Activated CD4-positive, alpha-beta T cell treated with anti-CD3 and anti-CD28 coated beads for 48 hours (primary cell): ENCODE results near the gene KCNT1.
"Not testable (repeated sequence)": the region's sequence is repeated elsewhere in the genome, so short reads cannot be mapped to it uniquely, and the experiment has no call there.

ENCODE experiments used
- DNase-seq: peaks from one replicate; pipeline ENCODE4 v3.0.0-alpha.2; 2020

Gene KCNT1

DNA sequence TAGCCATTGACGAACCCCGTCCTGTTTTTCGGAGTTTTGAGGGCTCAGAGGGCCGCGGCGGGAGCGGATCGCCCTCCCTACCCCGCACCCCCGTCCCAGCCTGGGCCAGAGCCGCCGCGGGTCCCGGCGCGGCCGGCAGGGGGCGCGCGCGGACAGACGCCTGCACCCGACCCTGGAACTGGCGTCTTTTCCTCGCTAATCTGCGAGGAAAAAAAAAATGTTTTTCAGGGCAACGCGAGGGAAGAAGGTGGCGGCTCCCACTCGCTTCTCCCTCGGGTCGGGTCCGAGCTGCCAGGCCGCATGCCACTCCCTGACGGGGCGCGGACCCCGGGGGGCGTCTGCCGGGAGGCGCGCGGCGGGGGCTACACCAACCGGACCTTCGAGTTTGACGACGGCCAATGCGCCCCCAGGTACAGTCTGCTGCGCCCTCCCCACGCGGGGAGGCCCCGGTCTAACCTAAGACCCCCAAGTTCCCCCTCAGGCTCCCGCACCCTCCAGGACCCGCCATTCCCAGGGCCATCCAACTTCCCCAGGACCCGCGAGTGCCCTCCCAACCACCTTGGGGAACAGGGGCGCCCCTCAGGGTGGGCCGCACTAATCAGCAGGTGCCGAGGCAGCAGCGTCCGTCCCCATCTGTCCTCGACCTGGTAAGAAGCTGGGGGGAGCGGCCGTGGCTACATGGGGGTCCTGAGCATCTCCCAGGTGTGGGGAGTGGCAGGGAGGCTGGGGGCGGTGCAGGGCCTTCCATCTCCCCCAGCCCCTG is at the start of gene KCNT1:
Gene KCNT1, plus strand, starts transcription at position 227 of the 763 bp plus-strand sequence. Its CDS starts 74 bp downstream, at position 301.
- DNase-seq, result peak; percentile 72

DNA sequence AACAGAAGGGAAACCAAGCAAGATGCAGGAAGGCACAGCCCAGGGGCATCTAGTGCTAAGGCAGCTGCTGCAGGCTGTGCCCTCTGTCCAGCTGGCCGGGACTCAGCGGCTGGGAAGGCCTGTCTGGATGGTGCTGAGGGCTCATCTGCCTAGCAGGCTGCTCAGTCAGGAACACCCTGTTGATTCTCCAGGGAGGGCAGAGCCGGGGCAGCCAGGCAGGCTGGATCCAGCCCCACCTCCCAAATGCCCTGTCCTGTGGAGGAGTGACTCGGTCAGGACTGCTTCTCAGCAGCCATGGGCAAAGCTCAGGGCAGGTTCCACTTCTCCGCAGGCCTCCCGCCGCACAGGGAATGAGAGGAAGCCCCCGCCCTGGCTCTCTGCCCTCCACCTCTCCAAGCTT is 46.7 kb upstream of the KCNT1 start:
- DNase-seq, result no peak

DNA sequence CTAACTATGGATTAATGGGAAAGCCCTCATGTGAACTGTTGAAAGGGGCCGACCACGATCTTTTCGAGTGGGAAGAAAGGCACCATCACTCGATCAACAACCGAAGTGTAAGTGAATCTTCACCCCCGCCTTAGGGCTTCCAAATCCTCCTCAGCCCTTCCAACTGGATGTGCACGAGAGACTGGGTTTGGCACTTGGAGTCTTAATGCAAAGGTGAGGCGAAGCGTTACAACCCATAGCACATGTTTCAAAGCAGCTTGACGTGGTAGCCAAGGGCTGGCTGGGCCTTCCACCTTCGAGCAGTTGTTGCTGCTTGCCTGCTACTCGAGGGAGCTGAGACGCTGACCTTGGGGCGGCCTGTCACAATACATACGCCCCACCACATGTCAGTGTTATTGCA is 44.6 kb upstream of the KCNT1 start:
- no peak for DNase-seq

DNA sequence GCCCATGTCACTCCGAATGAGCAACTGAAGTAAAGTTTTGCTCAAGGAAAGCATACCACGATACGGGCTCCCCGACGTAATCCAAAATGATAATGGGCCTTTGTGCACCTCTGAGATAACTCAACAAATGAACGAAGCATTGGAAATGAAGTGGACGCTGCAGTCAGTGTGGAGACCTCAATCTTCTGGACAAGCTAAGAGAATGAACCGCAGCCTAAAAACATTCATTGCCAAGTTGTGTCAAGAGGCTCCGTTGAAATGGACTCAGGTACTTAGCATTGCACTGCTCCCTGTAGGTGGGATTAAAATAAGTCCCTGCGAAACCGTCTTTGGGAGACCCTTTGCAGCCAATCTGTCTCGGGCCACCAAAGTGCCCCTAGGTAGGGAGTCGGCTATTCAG is 42.7 kb upstream of the KCNT1 start:
- no peak for DNase-seq

- no peak for DNase-seq
Observed at GRCh38 chr9:135660407-135660806, 41.6 kb upstream of the KCNT1 start.

- DNase-seq, result no peak
Observed at GRCh38 chr9:135661816-135662560, 40.0 kb upstream of the KCNT1 start.

- no peak for DNase-seq
Observed at GRCh38 chr9:135662758-135663450, 39.1 kb upstream of the KCNT1 start, which contains the start of gene LCN9. TSS of gene LCN9 (plus strand) at chr9:135663309. CDS start at chr9:135663322, 13 bp downstream.

GRCh38 chr9:135663451-135663770 is 38.6 kb upstream of the KCNT1 start:
- DNase-seq, result no peak

DNA sequence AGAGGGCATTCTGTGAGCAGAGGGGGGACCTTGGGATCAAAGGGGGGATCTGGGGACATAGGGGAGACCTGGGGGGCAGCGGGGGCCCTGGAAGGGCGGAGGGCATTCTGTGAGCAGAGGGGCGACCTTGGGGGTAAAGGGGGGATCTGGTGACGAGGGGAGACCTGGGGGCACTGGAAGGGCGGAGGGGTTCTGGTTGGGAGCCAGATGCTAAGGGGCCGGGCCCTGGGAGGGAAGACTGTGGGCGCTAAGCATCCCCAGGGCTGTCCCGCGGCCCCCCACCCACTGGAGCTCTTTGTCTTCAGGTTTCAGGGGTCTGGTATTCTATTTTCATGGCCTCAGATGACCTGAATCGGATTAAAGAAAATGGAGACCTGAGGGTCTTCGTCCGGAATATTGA is 38.1 kb upstream of the KCNT1 start:
- DNase-seq, result no peak

- DNase-seq, result no peak
Observed at GRCh38 chr9:135664266-135664665, 37.7 kb upstream of the KCNT1 start.

- no peak for DNase-seq
Observed at GRCh38 chr9:135664801-135665794, 36.9 kb upstream of the KCNT1 start.

DNA sequence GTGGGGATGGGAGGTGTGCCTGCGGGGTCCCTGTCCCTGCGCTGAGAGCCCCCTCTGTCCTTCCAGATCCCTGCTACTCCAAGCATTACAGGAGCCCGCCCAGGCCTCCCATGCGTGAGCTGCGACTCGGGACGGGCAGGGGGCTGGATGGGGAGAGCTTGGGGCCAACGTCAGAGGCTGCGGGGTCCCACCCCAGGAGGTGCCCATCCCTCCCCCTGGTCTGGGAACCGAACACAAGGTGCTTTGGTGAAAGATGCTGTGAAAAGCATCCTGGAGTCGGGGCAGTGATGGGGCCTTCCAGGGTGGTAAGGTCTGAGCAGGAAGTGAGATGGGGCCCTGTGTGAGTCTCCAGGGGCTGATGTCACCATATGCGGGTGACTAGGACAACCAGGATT is 36.2 kb upstream of the KCNT1 start:
- DNase-seq, result no peak

- DNase-seq, result no peak
Observed at GRCh38 chr9:135666534-135667462, 35.2 kb upstream of the KCNT1 start.

GRCh38 chr9:135667463-135668001 is 34.5 kb upstream of the KCNT1 start:
- no peak for DNase-seq

DNA sequence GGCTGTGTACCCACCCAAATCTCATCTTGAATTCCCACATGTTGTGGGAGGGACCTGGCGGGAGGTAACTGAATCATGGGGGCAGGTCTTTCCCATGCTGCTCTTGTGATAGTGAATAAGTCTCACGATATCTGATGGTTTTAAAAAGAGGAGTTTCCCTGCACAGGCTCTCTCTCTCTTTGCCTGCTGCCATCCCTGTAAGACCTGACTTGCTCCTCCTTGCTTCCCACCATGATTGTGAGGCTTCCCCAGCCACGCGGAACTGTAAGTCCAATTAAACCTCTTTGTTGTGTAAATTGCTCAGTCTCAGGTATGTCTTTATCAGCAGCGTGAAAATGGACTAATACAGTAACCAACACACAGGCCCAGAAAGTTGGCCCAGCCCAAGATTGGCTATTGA is 33.0 kb upstream of the KCNT1 start:
- not testable (repeated sequence) for DNase-seq

GRCh38 chr9:135669616-135670285 is 32.2 kb upstream of the KCNT1 start:
- no peak for DNase-seq

DNA sequence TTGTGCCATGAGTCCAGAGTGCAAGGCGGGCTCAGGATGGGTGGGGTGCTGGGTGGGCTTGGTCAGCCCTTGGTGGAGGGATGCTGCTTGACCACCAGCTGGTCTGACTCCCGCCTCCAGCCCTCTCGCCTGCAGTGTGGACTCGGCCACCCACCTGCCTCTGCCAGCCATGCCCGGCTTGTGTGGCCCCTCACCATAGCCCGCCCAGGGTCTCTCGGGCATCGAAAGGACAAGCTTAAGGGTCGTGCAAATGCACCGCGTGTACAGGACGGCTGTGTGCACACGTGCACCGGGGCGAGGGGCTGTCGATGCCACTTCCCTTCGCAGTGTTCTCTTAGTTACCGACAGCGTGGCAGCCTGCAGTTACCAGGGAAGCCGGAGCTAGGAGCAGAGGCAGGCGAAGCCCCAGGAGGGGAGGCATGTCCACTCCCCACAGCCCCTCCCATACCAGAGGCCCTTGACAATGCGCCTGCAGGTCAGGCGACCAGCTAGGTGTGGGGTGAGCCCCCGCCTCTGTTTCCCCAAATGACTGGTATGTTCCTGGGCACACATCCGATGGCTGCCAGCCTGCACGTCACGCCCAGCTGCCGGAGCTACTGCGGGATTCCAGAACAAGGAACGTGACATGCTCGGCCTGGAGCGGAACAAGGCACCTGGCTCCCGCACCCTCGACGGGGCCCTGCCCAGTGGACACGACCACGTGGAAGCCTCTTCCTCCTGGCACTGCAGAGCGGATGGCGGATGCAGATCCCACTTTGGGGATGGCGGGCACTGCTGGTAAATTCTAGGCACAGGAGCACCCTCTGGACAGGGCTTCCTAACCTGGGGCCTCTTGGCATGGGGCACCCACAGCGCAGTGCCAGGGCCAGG is 31.0 kb upstream of the KCNT1 start:
- no peak for DNase-seq

GRCh38 chr9:135671591-135672041 is 30.4 kb upstream of the KCNT1 start:
- no peak for DNase-seq

DNA sequence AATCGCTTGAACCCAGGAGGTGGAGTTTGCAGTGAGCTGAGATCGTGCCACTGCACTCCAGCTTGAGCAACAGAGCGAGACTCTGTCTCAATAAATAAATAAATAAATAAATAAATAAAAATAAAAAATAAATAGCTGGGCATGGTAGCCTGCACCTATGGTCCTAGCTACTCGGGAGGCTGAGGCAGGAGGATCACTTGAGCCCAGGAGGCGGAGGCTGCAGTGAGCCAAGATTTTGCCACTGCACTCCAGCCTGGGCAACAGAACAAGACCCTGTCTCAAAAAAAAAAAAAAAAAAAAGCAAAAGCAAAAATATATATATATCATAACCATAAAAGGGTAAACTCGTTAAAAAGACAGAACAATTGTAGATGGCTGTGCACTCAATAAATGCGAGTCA is 29.2 kb upstream of the KCNT1 start:
- not testable (repeated sequence) for DNase-seq
